ENCODE data around the gene ALKBH2.

ALKBH2 gene

GRCh38 chr12:109092497-109093021 lies 713 bp downstream of the ALKBH2 start:
- no peak for ATAC-seq
- TF ChIP-seq ZFP30 (CRISPR knock-in tag; IDR thresholded peaks at IDR 0.05) (no peak), CREB5 (CRISPR knock-in tag; IDR thresholded peaks at IDR 0.05; ENCODE audit: low read depth) (no peak), TOX (CRISPR knock-in tag; IDR thresholded peaks at IDR 0.05; ENCODE audit: borderline replicate concordance) (no peak), RARB (CRISPR knock-in tag; IDR thresholded peaks at IDR 0.05) (no peak), PPARA (CRISPR knock-in tag; IDR thresholded peaks at IDR 0.05; ENCODE audit: borderline replicate concordance) (no peak), PATZ1 (CRISPR knock-in tag; IDR thresholded peaks at IDR 0.05; ENCODE audit: borderline replicate concordance) (no peak), BACH2 (CRISPR knock-in tag; IDR thresholded peaks at IDR 0.05; ENCODE audit: borderline replicate concordance) (no peak), ZFP3 (CRISPR knock-in tag; IDR thresholded peaks at IDR 0.05) (no peak), ARNTL (CRISPR knock-in tag; IDR thresholded peaks at IDR 0.05; ENCODE audit: borderline replicate concordance, low read depth) (no peak), ESRRG (CRISPR knock-in tag; IDR thresholded peaks at IDR 0.05) (no peak), ISL1 (CRISPR knock-in tag; IDR thresholded peaks at IDR 0.05) (no peak), ZNF565 (CRISPR knock-in tag; conservative IDR thresholded peaks at IDR 0.05; ENCODE audit: low read depth) (no peak), ZNF70 (CRISPR knock-in tag; IDR thresholded peaks at IDR 0.05) (no peak), CSDC2 (CRISPR knock-in tag; IDR thresholded peaks at IDR 0.05) (no peak), OSR1 (CRISPR knock-in tag; IDR thresholded peaks at IDR 0.05) (no peak), CSRNP3 (CRISPR knock-in tag; IDR thresholded peaks at IDR 0.05) (no peak)

- ATAC-seq = no peak
- no peak for TF ChIP-seq POU6F1 (CRISPR knock-in tag; IDR thresholded peaks at IDR 0.05; ENCODE audit: borderline replicate concordance, low read depth)
- TF ChIP-seq ISL1 (CRISPR knock-in tag; IDR thresholded peaks at IDR 0.05) = no peak
- no peak for TF ChIP-seq PPARA (CRISPR knock-in tag; IDR thresholded peaks at IDR 0.05; ENCODE audit: borderline replicate concordance)
- TF ChIP-seq TSHZ2 (CRISPR knock-in tag; IDR thresholded peaks at IDR 0.05) = no peak
- no peak for TF ChIP-seq CREB5 (CRISPR knock-in tag; IDR thresholded peaks at IDR 0.05; ENCODE audit: low read depth)
- no peak for TF ChIP-seq ESRRG (CRISPR knock-in tag; IDR thresholded peaks at IDR 0.05)
- TF ChIP-seq ZNF565 (CRISPR knock-in tag; conservative IDR thresholded peaks at IDR 0.05; ENCODE audit: low read depth) = no peak
- no peak for TF ChIP-seq TCF4 (CRISPR knock-in tag; IDR thresholded peaks at IDR 0.05; ENCODE audit: borderline replicate concordance)
- TF ChIP-seq GLIS3 (CRISPR knock-in tag; IDR thresholded peaks at IDR 0.05) = no peak
- TF ChIP-seq CSRNP3 (CRISPR knock-in tag; IDR thresholded peaks at IDR 0.05) = no peak
Observed at GRCh38 chr12:109089683-109090082, 3.6 kb downstream of the ALKBH2 start.
